K562 (cell line): ENCODE results near the gene CDC37. TPM values are rescaled to one million over a fixed set of nuclear protein-coding genes. Genes with fewer than 3 reads are reported as not detected.
A peak's percentile ranks its signal among the peaks of the same experiment; 100 is the strongest.

Experiments
- EP400 ChIP-seq: fragments of 450-650 bp; IDR thresholded peaks from 2 replicates; pipeline ENCODE4 v1.6.1; 2017; ENCODE audit warnings: antibody characterized with exemption, mild to moderate bottlenecking, moderate library complexity
- KLF13 ChIP-seq: fragments of 450-650 bp; IDR thresholded peaks from 2 replicates; pipeline ENCODE4 v1.6.1; 2016; ENCODE audit warnings: missing genetic modification characterization, low read depth, mild to moderate bottlenecking, missing compliant biosample characterization, moderate library complexity, borderline replicate concordance
- RBM25 ChIP-seq: fragments of 200-400 bp; formaldehyde crosslinking; IDR thresholded peaks from 2 replicates; pipeline ENCODE4 v1.6.1; 2018; ENCODE audit warnings: low read length, low read depth, moderate library complexity; ENCODE audit not compliant: severe bottlenecking
- REST ChIP-seq, 2 experiments: fragments of 450-650 bp; formaldehyde crosslinking in 1 of 2; IDR thresholded peaks; 2 replicates each; pipeline versions ENCODE4 v1.4.0 to v1.6.1; 2014 to 2020; ENCODE audit warnings: mild to moderate bottlenecking in 2 of 2, borderline replicate concordance in 1 of 2, low read depth in 1 of 2
- SAP30 ChIP-seq: fragments of 200-600 bp; sonication (generic); IDR thresholded peaks from 2 replicates; pipeline ENCODE4 v1.6.1; 2012; ENCODE audit warnings: borderline replicate concordance, low read depth, mild to moderate bottlenecking, moderate library complexity, low read length, control low read depth, inconsistent platforms; ENCODE audit not compliant: insufficient read depth, poor library complexity, severe bottlenecking
- SRF ChIP-seq, 2 experiments: fragments of 250-450, 450-650 bp in 1 of 2; sonication (Bioruptor Pico) in 1 of 2; sonication (generic) in 1 of 2; formaldehyde crosslinking; IDR thresholded peaks; 2 replicates each; pipeline versions ENCODE4 v1.5.0 to v1.5.1; 2020 to 2022; ENCODE audit warnings: mild to moderate bottlenecking in 1 of 2, missing genetic modification reagents in 1 of 2
- TAF1 ChIP-seq: IDR thresholded peaks from 2 replicates; pipeline ENCODE4 v1.6.1; 2011; ENCODE audit warnings: mild to moderate bottlenecking, low read length, moderate library complexity; ENCODE audit not compliant: insufficient read depth, control insufficient read depth, severe bottlenecking; ENCODE audit errors: extremely low read depth
- TAF9B ChIP-seq: fragments of 450-650 bp; IDR thresholded peaks from 2 replicates; pipeline ENCODE4 v1.6.1; 2018; ENCODE audit warnings: mild to moderate bottlenecking; ENCODE audit not compliant: partially characterized antibody
- TBL1XR1 ChIP-seq, 2 experiments: IDR thresholded peaks; 2 replicates each; pipeline ENCODE4 v1.6.1; 2012; ENCODE audit warnings: improper control_type of control experiment in 2 of 2, low read length in 2 of 2, mild to moderate bottlenecking in 1 of 2
- ZNF699 ChIP-seq: fragments of 250-450 bp; sonication (Bioruptor Pico); IDR thresholded peaks from 2 replicates; pipeline ENCODE4 v1.8.0; 2021; ENCODE audit warnings: mild to moderate bottlenecking, moderate library complexity; ENCODE audit not compliant: insufficient replicate concordance
- polyA plus RNA-seq, 8 experiments: library from polyadenylated mRNA; depleted of rRNA in 4 of 8; stranded (reverse) in 5 of 8; unstranded in 3 of 8; fragments of >200 nt; fragmentation: Nextera tagmentation in 2 of 8; fragmentation: Illumina TruSeq in 1 of 8; extraction: Ambion mirVana in 2 of 8; extraction: Trizol in 1 of 8; gene quantifications; 2 replicates each; pipeline versions ENCODE4 v1.2.1 to v1.2.3, GENCODE V29; 2011 to 2014; ENCODE audit warnings: inconsistent platforms in 1 of 8, missing spikeins in 1 of 8
- total RNA-seq, 7 experiments: library from RNA; depleted of rRNA in 6 of 7; stranded (reverse); fragments of >200 nt in 6 of 7; fragmentation: Illumina TruSeq in 2 of 7; extraction: Trizol in 2 of 7; gene quantifications; 2 replicates each; pipeline versions ENCODE4 v1.2.1 to v1.2.3, GENCODE V29; 2011 to 2021; ENCODE audit warnings: low replicate concordance in 1 of 7
- TF ChIP-seq, protein P1 (sequence below): fragments of 250-450 bp; sonication (Bioruptor Pico); IDR thresholded peaks from 2 replicates; pipeline ENCODE4 v1.5.0; 2021; ENCODE audit warnings: mild to moderate bottlenecking, borderline replicate concordance

The CDC37 gene
- total and polyA plus RNA-seq, 9 of the 15 experiments (the other 6 are each of a cell fraction or from before 2014, with no cell fraction given), result 6.6 to 538 (median 227) TPM

GRCh38 chr19:10416380-10417257, 13.3 kb upstream of the CDC37 start (continued):
- no peak for TF ChIP-seq REST (IDR thresholded peaks at IDR 0.05; ENCODE audit: borderline replicate concordance)
- peak; percentile 62; the same call in 1 of the 2 replicates for TF ChIP-seq REST (CRISPR knock-in tag; IDR thresholded peaks at IDR 0.05; ENCODE audit: low read depth)
- peak; percentile 27 for TF ChIP-seq SAP30
- no peak for TF ChIP-seq ZNF699 (CRISPR knock-in tag)
- TF ChIP-seq, protein P1, sequence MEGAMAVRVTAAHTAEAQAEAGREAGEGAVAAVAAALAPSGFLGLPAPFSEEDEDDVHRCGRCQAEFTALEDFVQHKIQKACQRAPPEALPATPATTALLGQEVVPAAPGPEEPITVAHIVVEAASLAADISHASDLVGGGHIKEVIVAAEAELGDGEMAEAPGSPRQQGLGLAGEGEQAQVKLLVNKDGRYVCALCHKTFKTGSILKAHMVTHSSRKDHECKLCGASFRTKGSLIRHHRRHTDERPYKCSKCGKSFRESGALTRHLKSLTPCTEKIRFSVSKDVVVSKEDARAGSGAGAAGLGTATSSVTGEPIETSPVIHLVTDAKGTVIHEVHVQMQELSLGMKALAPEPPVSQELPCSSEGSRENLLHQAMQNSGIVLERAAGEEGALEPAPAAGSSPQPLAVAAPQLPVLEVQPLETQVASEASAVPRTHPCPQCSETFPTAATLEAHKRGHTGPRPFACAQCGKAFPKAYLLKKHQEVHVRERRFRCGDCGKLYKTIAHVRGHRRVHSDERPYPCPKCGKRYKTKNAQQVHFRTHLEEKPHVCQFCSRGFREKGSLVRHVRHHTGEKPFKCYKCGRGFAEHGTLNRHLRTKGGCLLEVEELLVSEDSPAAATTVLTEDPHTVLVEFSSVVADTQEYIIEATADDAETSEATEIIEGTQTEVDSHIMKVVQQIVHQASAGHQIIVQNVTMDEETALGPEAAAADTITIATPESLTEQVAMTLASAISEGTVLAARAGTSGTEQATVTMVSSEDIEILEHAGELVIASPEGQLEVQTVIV (CRISPR knock-in tag), result no peak
- TF ChIP-seq TBL1XR1 (IDR thresholded peaks at IDR 0.05; ENCODE audit: low read length in 2 of 2), result peak; percentile 87 to 99
- peak; percentile 88; the same call in 1 of the 2 replicates for TF ChIP-seq KLF13
- peak; percentile 41 for TF ChIP-seq RBM25
- peak; percentile 87 for TF ChIP-seq EP400
- TF ChIP-seq TAF9B, result peak; percentile 59
- TF ChIP-seq SRF (CRISPR knock-in tag; IDR thresholded peaks at IDR 0.05), result peak in 1 of 2 experiments; percentile 36; a peak in 1 of 4 replicates
- peak; percentile 79 for TF ChIP-seq TAF1
